ENCODE results near the gene VRK3.

DNA sequence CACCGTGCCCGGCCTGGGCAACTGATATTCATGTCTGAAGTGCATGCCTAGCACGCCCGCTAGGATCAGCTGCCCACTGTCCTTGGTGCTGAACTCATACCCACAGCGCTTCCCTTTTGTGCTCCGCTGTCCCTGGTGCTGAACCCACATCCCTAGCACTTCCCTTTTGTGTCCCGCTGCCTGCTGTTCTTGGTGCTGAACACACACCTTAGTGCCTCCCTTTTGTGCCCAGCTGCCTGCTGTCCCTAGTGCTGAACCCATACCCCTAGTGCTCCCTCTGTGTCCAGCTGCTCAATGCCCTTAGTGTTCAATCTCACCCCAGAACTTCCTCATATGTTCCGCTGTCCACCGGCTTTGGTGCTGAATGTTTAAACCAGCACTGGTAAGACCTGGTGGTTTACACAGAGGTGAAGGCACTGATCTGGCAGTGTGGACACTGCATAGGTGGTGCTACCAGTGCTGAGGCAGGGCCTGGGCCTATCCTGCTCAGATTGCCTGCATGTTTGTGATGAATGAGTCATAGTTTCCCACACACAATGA is 37.9 kb downstream of the VRK3 start:
- peak; percentile 18 for TF ChIP-seq POLR2A (IDR thresholded peaks at IDR 0.05)
- TF ChIP-seq, protein P1, sequence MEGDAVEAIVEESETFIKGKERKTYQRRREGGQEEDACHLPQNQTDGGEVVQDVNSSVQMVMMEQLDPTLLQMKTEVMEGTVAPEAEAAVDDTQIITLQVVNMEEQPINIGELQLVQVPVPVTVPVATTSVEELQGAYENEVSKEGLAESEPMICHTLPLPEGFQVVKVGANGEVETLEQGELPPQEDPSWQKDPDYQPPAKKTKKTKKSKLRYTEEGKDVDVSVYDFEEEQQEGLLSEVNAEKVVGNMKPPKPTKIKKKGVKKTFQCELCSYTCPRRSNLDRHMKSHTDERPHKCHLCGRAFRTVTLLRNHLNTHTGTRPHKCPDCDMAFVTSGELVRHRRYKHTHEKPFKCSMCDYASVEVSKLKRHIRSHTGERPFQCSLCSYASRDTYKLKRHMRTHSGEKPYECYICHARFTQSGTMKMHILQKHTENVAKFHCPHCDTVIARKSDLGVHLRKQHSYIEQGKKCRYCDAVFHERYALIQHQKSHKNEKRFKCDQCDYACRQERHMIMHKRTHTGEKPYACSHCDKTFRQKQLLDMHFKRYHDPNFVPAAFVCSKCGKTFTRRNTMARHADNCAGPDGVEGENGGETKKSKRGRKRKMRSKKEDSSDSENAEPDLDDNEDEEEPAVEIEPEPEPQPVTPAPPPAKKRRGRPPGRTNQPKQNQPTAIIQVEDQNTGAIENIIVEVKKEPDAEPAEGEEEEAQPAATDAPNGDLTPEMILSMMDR (IDR thresholded peaks at IDR 0.05) = peak in 2 of 3 donors; percentile 13 to 44

Measured in ovary (tissue), 3 donors.